GM19463 (cell line): ENCODE measurements around the gene FBXL16.
"Not testable (repeated sequence)": the region's sequence is repeated elsewhere in the genome, so short reads cannot be mapped to it uniquely, and the experiment has no call there.

Source experiments
- ATAC-seq: cut with Tn5 transposase; IDR thresholded peaks from one replicate; pipeline ENCODE4 v1.9.1; 2021; ENCODE audit warnings: mild to moderate bottlenecking, moderate library complexity; ENCODE audit not compliant: unreplicated experiment

The FBXL16 gene

DNA sequence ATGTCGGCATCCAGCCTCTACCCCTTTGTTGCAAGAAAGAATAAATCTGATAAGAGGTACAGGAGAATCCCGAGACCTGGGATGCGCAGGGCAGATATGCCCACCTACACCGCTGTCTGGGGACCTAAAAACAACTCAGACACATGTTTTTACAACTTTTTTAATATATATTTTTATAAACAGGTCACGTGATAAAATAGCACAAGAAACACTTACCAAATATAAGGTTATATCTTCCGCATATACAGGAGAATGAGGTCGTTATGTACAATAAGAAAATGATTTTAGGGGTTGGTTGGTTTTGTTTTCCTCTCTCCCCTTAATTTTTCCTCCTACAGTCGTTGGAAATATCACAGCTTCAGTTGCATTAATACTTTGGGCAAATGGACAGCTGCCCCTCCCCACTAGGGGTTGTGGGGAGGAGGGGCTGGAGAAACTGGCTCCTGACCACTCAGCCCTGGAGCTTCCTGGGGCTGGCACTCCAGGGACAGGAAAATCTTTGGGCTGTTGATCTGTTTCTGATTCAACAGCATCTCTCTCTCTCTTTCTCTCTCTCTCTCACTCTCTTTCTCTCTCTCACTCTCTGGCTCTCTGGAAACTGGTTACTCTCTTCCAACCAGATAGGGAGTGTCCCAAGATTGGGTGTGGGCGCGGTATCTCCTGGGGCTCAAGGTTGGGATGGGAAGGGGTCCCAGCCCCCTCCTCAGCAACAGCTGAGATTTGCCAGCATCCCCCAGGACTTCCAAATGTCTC lies 13.1 kb downstream of the FBXL16 start:
- ATAC-seq: no peak

DNA sequence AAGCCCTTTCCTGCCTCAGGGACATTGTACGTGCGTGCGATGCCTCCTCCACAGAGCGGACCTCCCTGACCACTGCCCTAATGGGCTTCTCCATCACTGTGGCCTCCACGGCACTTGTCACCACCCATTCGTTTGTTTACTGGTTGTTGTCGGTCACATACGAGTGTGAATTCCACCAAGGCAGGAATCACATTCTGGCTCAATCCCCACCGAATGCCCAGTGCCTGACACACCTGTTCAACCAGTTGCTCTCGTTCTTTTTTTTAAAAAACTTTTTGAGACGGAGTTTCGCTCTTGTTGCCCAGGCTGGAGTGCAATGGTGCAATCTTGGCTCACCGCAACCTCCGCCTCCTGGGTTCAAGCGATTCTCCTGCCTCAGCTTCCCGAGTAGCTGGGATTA lies 14.4 kb downstream of the FBXL16 start:
- ATAC-seq: not testable (repeated sequence)

DNA sequence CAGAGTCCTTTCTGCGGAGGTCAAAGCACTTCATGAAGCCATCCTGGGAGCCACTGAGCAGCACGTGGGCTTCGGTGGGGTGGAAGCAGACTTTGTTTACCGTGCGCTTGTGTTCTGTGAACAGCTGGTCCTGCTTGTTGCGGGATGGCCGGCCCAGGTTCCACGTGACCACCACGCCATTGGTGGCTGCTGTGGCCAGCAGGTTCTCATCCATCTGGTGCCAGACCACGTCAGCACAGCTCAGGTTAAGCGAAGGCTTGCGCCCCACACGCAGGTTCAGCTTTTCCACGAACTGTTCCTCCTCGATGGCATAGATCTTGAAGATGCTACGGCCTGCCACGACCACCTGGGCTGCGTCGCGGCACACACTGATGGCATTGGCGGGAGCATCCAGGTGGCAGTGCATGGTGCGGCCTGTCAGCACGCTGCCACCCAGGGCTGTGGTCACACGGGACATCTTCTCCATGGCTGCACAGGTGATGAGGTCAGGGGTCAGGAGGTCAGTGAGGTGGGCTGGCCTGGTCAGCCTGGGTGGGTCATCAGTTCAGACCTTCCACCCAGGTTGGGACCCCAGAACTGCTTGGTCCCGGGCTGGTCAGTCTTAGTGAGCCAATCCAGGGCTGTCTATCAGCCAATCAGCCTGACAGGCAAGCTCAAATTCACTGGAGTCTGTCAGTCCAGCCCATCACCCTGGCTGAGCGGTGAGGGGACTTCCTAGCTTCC lies 16.3 kb downstream of the FBXL16 start:
- no peak for ATAC-seq

DNA sequence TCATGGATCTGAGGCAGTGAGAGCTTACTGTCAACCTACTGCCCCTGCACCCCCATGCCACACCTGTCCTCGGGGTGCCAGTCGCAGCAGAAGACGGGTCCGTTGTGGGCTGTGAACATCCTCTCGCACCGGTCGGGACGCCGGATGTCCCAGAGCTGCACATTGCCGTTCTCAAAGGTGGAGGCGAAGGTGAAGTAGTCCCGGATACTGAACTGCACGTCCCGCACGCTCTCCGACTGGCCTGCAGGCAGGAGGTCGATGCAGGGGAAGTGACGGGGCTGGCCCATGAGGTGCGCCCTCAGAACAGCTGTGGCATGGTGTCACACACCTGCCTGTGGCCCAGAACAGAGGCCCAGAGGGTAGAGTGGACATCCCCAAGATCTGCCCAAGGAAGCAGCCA lies 18.1 kb downstream of the FBXL16 start:
- ATAC-seq: no peak

DNA sequence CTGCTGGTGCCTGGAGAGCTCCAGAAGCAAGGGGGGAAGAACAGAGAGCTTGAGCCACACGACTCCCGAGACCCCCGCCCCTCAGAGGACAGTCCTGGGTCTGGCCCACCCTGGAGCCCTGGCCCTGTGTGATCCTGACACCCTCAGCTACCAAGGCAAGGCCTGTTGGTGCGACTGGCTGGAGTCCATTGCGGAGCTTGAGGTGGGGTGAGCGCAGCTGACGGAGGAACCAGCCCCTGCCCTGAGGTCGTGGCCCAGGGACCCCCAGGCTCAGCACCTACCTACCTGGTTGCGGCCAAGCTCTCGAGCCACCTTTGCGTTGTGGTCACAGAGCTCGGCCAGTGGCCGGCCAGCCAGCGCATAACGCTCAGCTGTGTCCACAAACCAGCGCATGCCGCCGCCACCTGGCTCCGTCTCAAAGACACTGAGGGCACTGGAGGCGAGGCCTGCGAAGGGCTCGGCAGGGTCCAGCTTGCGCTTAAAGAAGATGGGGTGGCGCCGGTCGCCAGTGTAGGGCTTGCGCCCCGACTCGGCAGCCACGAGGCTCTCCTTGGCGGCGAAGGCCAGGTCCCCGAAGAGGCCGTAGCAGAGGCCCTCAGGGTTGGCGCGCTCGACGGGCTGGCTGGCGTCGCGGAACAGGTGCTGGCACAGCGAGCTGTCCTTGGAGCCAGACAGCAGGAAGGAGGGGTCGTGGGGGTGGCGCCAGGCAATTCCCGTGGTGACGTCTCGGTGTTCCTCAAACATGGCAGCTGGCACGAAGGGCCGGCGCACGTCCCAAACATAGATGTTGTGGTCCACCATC lies 18.9 kb downstream of the FBXL16 start:
- ATAC-seq: no peak

DNA sequence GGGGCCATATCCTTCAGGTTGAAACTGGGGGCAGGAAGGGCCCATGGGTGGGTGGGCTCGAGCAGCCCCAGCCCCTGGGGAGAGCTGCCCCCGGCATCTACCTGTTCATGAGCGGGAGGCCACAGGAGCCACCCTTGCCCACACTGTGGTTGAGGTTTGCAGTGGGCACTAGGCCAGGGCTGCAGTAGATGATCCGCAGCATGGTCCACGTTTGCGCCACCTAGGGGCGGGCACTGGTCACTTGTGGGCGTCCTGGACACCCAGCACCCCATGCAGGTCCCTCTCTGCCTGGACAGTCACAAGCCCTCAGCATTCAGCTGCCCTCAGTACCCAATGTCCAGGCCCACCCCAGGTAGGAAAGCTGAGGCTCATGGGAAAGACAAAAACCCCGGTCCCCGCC lies 19.6 kb downstream of the FBXL16 start:
- no peak for ATAC-seq

DNA sequence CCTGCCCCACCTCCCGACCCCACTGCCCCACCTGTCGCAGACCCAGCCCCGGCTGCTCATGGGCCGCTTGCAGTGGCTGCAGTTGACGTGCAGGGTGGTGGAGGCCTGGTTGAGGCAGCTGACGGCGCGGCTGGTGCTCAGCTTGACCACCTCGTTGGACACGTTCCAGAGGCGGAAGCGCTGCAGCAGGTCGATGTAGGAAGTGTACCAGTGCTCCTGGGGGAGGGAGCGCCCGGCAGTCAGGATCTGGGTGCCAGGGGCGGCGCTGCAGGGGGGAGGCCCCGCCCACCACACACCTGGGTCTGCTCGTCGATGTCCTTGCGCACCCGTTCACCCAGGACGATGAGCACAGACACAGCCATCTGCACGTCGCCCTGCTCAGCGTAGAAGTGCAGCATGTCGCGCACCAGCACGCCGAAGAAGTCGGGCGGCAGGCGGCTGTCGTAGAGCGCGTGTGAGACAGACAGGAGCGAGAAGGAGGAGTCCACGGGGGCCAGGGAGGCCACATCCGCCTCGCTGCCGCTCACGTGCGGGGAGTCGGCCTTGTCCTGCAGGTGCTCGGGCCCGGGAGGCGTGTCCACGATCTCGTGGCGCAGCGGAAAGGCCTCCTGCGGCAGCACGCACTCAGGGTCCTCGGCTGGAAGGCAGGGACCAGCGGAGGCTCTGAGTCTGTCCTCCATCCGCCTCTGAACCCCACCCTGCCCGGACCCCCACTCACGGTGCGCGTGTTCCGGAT lies 20.5 kb downstream of the FBXL16 start:
- ATAC-seq: no peak

DNA sequence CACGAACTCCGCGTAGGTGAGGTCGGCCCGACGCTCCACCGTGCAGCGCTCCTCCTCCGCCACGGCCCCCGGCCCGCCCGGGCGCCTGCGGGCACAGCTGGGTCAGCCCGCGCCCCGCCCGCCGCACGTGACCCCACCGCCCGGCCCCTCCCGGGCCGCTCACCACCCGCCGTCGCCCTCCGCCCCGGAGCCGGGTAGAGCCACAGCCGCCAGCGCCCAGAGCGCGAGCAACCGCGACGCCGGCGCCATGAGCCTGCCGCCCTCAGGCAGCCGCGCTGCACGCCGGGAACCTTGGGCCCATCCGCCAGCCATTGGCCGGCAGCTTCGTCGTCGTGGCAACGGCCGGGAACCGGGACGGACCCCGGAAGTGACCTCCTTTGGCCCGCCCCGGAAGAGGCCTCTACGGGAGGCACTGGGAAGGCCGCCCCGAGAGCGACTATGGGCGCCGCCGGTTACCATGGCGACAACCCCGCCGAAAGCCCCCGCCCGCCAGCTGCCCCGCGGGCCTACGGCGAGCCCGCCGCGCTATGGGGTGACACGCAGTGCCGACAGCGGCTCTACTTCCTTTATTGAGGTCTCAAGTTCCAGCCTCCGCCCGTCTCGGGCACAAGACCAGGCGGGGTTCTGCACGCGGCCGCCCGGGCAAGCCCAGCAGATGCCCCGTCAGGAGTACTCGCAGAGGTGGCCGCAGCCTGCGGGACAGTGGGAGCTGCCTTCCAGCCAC lies 21.4 kb downstream of the FBXL16 start, which contains the start of gene JMJD8:
JMJD8 (minus strand) TSS at position 264 of the 724 bp plus-strand sequence; CDS start at position 249, 15 bp downstream.
- ATAC-seq: peak; percentile 73

DNA sequence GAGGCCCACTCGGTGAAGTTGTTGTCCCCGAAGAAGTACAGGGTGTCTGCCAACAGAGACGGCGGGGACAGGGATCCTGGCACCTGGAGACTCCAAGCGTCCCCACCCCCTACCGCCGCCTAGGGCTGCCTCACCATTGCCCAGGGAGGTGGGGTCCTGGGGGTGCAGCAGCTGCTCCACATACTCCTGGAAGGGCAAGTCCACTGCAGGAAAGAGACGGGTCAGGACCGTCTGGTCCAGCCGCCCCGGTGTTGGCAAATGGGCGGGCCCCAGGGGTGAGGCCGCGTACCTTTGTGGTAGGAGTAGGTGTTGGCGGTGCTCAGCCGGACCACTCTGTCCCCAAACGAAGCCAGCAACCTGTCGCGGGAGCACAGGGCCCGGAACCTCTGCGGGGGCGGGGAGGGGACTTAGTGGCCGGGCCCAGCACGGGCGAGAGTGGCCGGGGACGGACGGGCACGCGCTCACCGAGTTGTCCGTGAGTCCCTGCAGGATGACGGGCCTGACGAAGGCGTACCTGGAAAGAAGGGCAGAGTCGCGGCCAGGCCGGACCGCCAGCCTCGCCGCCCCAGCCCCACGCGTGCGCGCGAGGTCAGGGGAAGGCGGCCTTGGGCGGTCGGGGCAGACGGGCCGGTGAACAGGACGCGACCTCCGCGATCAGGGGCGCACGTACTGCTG lies 22.1 kb downstream of the FBXL16 start:
- ATAC-seq: no peak

DNA sequence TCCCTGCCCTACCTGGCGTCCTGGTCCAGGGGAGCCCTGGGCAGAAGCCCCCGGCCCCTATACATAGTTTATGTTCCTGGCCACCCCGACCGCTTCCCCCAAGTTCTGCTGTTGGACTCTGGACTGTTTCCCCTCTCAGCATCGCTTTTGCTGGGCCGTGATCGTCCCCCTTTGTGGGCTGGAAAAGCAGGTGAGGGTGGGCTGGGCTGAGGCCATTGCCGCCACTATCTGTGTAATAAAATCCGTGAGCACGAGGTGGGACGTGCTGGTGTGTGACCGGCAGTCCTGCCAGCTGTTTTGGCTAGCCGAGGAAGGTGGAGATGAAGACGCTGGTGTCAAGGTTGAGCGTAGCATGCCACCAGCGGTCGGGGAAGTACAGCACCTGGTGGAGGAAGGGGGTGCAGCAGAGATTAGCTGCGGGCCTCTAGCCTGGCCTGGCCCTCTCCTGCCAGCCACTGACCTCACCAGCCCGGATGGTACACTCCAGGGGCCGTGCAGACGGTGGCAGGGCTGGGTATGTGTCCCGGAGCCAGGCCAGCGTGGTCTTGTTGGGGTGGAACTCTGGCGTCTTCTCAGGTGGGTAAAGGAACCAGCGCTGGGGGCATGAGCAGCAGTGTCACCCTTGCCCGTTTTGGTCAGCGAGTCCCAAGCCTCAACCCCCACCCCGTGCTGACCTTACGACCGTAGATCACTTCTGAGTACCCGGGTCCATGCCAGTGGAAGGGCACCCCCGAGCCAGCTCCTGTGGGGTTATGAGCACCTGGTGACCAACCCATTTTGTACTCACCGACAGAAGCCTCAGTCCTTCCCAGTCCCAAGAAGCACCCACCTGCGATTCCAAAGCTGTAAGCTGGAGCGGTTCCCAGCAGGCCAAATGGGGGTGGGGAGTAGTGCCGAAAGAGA lies 22.9 kb downstream of the FBXL16 start:
- ATAC-seq: no peak

DNA sequence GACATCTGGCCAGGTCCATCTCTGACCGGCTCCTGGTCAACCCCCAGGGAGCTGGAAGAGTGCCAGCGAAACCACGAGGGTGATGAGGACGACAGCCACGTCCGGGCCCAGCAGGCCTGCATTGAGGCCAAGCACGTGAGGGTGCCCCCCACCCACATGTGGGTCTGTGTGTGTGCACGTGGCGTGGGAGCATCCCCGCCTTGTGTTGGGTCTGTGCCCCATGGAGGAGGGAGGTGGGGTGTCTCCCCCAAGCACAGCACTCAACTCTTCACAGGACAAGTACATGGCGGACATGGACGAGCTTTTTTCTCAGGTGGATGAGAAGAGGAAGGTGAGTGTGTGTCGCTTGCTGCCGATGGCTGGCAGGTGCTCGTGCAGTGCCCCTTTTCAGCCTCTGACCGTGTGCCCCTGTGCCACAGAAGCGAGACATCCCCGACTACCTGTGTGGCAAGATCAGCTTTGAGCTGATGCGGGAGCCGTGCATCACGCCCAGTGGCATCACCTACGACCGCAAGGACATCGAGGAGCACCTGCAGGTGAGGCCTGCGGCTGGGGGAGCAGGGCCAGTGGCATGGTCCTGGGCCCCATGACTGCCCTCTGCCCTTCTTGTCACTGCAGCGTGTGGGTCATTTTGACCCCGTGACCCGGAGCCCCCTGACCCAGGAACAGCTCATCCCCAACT lies 23.7 kb downstream of the FBXL16 start:
- ATAC-seq: no peak

DNA sequence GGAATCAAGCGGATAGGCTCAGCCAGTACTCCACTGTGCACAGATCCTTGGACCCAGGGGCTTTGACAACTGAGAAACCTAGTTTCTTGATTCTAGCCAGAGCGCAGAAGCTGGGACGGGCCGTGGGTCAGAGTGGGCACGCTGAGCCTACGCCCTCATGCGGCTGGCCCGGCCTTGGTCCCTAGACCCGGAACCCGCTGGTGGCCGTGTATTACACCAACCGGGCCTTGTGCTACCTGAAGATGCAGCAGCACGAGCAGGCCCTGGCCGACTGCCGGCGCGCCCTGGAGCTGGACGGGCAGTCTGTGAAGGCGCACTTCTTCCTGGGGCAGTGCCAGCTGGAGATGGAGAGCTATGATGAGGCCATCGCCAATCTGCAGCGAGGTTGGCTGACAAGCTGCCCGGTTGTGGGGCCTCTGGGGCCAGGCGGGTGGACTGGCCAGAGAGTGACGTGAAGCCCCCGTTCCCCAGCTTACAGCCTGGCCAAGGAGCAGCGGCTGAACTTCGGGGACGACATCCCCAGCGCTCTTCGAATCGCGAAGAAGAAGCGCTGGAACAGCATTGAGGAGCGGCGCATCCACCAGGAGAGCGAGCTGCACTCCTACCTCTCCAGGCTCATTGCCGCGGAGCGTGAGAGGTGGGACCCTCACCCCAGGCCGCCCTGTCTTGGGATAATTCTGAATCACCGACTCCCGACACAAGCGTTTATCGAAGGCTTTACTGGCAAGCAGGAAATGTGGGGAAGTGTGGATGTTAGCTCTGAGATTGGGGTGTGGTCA lies 24.4 kb downstream of the FBXL16 start:
- no peak for ATAC-seq

DNA sequence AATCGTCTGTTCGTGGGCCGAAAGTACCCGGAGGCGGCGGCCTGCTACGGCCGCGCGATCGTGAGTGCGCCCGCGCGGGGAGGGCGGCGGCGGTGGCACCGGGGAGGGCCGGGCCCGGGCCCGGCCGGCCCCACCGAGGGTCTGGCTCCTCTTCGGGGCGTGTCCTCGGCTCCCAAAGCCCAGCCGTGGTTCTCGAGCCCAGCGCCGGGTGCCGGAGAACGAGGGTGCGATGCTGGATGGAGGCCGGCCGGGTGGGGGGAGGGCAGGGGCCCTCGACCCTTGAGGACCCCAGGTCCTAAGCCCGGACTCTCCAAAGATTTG lies 25.0 kb downstream of the FBXL16 start:
- no peak for ATAC-seq

DNA sequence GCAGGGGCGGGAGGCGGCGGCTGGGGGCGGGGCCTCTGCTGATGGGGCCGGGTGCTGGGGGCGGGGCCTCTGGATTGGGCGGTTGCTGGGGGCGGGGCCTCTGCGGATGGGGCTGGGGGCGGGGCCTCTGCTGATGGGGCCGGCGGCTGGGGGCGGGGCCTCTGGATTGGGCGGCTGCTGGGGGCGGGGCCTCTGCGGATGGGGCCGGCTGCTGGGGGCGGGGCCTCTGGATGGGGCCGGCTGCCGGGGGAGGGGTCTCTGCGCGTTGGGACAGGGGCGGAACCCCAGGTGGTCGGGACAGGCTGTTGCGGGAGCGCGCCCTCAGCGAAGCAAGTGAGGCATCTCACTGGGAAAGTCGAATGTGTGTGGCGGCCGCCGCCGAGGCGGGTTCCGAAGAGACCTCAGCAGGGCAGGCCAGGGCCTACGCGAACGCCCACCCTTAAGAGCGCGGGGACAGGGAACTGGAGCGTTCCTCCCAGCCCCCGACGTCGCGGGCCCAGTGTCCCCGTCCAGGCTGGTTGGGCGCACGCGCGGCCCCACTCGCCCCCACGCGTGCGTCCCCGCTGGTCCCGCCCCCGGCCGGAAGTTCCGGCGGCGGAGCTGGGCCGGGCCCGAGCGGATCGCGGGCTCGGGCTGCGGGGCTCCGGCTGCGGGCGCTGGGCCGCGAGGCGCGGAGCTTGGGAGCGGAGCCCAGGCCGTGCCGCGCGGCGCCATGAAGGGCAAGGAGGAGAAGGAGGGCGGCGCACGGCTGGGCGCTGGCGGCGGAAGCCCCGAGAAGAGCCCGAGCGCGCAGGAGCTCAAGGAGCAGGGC lies 25.6 kb downstream of the FBXL16 start, which contains the start of gene STUB1:
STUB1 (plus strand) TSS at position 597 of the 811 bp plus-strand sequence; CDS start at position 713, 116 bp downstream.
- peak; percentile 43 for ATAC-seq

DNA sequence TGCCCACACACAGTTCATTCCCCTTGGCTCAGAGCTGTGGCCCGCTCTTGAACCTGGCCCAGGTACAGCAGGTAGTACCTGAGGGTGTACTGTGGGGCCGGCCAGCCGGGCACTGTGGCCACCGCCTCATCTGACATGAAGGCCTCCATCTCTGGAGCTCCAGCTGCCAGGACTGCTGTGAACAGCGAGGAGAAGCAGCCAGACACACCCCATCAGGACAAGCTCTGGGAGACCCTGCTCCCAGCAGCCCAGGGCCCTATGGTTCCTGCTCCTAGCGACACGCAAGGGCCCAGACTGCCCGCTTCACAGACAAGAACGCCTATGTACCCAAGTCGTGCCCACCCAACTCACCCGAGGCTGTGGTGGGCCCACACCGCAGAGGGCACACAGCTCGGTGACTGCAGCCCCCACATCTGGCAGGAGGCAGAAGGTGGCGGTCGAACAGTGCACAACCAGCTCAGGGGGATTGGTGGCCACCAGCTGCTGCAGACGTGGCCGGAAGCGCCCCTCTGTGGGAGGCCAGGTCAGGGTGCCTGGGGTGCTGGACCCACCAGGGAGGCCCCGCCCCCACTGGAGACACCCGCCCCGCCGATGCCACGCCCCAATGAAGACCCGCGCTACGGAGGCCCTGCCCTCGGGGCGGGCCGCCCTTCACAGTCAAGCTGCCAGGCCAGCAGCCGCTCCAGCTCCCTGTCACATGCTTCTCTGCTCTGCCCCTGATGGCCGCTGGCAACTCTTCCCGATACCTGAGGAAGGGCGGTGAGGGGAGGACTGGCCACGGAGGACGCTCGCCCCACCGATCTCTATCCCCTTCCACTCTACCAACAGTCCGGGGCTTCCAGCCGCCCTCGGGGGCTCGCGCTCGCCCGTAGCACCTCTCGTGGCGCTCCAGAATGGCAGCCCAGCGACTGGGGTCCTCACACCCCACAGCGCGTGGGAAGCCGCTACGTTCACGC lies 26.5 kb downstream of the FBXL16 start:
- no peak for ATAC-seq
